Endodermal cell (in vitro differentiated cells): Measurements from ENCODE around the gene NFAT5. TPM values are rescaled to one million over a fixed set of nuclear protein-coding genes. Genes with fewer than 3 reads are reported as not detected.
"Not testable (repeated sequence)": the region's sequence is repeated elsewhere in the genome, so short reads cannot be mapped to it uniquely, and the experiment has no call there.

Source experiments
- DNase-seq: peaks from one replicate; pipeline ENCODE4 v3.0.0-alpha.2; 2017
- H3K27ac ChIP-seq: 2 replicates; pipeline ENCODE4 v1.5.1; 2013; ENCODE audit warnings: mild to moderate bottlenecking, low read depth, low read length, moderate library complexity
- H3K27me3 ChIP-seq: 2 replicates; pipeline ENCODE4 v1.6.1; 2013; ENCODE audit warnings: mild to moderate bottlenecking, low read length, moderate library complexity; ENCODE audit not compliant: insufficient read depth, control insufficient read depth, poor library complexity, severe bottlenecking
- H3K36me3 ChIP-seq: 2 replicates; pipeline ENCODE4 v1.7.0; 2013; ENCODE audit warnings: mild to moderate bottlenecking, low read length, moderate library complexity; ENCODE audit not compliant: control insufficient read depth, insufficient read depth
- H3K4me1 ChIP-seq: one replicate; pipeline ENCODE4 v1.7.0; 2013; ENCODE audit warnings: low read length; ENCODE audit not compliant: control insufficient read depth, insufficient read depth
- H3K4me3 ChIP-seq: 2 replicates; pipeline ENCODE4 v1.5.1; 2013; ENCODE audit warnings: mild to moderate bottlenecking, low read length, moderate library complexity
- H3K9ac ChIP-seq: 2 replicates; pipeline ENCODE4 v1.6.1; 2013; ENCODE audit warnings: mild to moderate bottlenecking, low read length, moderate library complexity; ENCODE audit not compliant: poor library complexity, severe bottlenecking; ENCODE audit errors: extremely low read depth
- H3K9me3 ChIP-seq: 2 replicates; pipeline ENCODE4 v1.6.1; 2013; ENCODE audit warnings: mild to moderate bottlenecking, low read length, moderate library complexity; ENCODE audit not compliant: control insufficient read depth
- H3K27ac Mint-ChIP-seq: 2 replicates; pipeline ENCODE4 v1.8.0; 2020; ENCODE audit warnings: mixed read lengths
- H3K27me3 Mint-ChIP-seq: 2 replicates; pipeline ENCODE4 v1.8.0; 2021; ENCODE audit warnings: mild to moderate bottlenecking, mixed read lengths; ENCODE audit not compliant: insufficient read depth
- H3K36me3 Mint-ChIP-seq: 2 replicates; pipeline ENCODE4 v1.8.0; 2020; ENCODE audit warnings: low read depth, mixed read lengths
- H3K4me1 Mint-ChIP-seq: 2 replicates; pipeline ENCODE4 v1.8.0; 2020; ENCODE audit warnings: mixed read lengths
- H3K4me3 Mint-ChIP-seq: 2 replicates; pipeline ENCODE4 v1.8.0; 2020; ENCODE audit warnings: mild to moderate bottlenecking, moderate library complexity, mixed read lengths
- H3K9me3 Mint-ChIP-seq: 2 replicates; pipeline ENCODE4 v1.8.0; 2020; ENCODE audit warnings: mild to moderate bottlenecking, mixed read lengths
- CTCF ChIP-seq: fragments of 200-600 bp; sonication (generic); conservative IDR thresholded peaks from 2 replicates; pipeline ENCODE4 v1.5.0; 2021; ENCODE audit warnings: antibody characterized with exemption, mild to moderate bottlenecking
- WGBS, 2 experiments: methylation state at CpG; one replicate each; pipeline versions ENCODE4 v1.1.5 to v1.1.7; 2013; ENCODE audit warnings: missing lambda C conversion rate in 2 of 2, mixed read lengths in 1 of 2; ENCODE audit not compliant: insufficient coverage in 1 of 2, insufficient read length in 1 of 2; 5-methylcytosine and 5-hydroxymethylcytosine counted together
- total RNA-seq, 2 donors: library from RNA; stranded (reverse); fragmentation: NEBNext Ultra II Directional in 1 of 2; extraction: Animal tissue kit (Norgen Biotek cat#: 25700) in 1 of 2; gene quantifications; 2 replicates in 1 of 2; 3 replicates in 1 of 2; pipeline ENCODE4 v1.2.1, GENCODE V29; 2021

NFAT5 gene
- total RNA-seq, 2 donors from 2014 or later = 38.8 to 40.3 TPM

DNA sequence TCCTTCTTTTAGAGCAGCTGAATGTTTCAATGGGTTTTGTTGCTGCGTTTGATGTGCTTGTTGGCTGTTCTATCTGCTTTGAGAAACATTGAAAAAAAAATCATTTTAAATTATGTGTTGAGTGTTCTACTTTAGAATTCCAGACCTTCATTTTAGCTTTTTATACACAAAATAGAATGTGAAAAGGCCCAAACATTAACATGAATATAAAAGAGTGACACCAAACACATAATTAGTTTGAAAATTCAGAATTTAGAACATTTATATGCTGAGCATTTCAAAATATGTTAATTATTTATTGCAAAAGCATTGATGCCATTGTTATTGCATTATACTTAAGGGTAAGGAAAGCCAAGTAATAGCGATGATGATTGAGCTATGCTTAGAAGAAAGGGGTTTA lies 2.9 kb downstream of the NFAT5 start:
- H3K27ac ChIP-seq = no peak overlapping the region
- Mint-ChIP-seq H3K27ac (no peak overlapping the region), H3K4me1 (peaks cover 29% of the 10 kb centered on the region), H3K9me3 (no peaks in the 10 kb centered on the region), H3K4me3 (peak overlapping the region; percentile 94), H3K36me3 (peaks cover 10% of the 10 kb centered on the region), H3K27me3 (no peaks in the 10 kb centered on the region)
- no peak for TF ChIP-seq CTCF
- H3K36me3 ChIP-seq = peaks cover 31% of the 10 kb centered on the region
- H3K4me1 ChIP-seq = peaks cover 7% of the 10 kb centered on the region
- peak overlapping the region; percentile 4 for H3K9ac ChIP-seq
- no peaks in the 10 kb centered on the region for H3K9me3 ChIP-seq
- H3K27me3 ChIP-seq = no peaks in the 10 kb centered on the region
- 90% methylated on average over 2 of the region's 2 CpGs; no CpG with 5 or more reads in 1 of the 2 experiments for WGBS, 2 experiments
- peak overlapping the region; percentile 99 for H3K4me3 ChIP-seq
- no peak for DNase-seq

GRCh38 chr16:69578771-69579170 lies 13.0 kb downstream of the NFAT5 start:
- not testable (repeated sequence) for H3K9me3 Mint-ChIP-seq, DNase-seq, H3K4me1 ChIP-seq, H3K9ac ChIP-seq, H3K27me3 Mint-ChIP-seq, H3K4me3 Mint-ChIP-seq, H3K27me3 ChIP-seq, H3K4me3 ChIP-seq, H3K27ac Mint-ChIP-seq, H3K4me1 Mint-ChIP-seq, H3K9me3 ChIP-seq, H3K27ac ChIP-seq
- WGBS, 2 experiments = 85 to 97% methylated on average over 4 to 9 of the region's 9 CpGs
- H3K36me3 Mint-ChIP-seq = peaks cover 22% of the 10 kb centered on the region
- peaks cover 35% of the 10 kb centered on the region for H3K36me3 ChIP-seq

GRCh38 chr16:69579783-69580481 lies 14.2 kb downstream of the NFAT5 start:
- H3K36me3 ChIP-seq = peaks cover 30% of the 10 kb centered on the region
- no peak for DNase-seq
- TF ChIP-seq CTCF = no peak
- no peak overlapping the region for H3K27ac ChIP-seq
- no peak overlapping the region for H3K27ac Mint-ChIP-seq
- no peaks in the 10 kb centered on the region for H3K4me1 ChIP-seq
- H3K9me3 ChIP-seq = no peaks in the 10 kb centered on the region
- H3K4me1 Mint-ChIP-seq = no peaks in the 10 kb centered on the region
- 95 to 96% methylated on average over 2 of the region's 2 CpGs for WGBS, 2 experiments
- no peaks in the 10 kb centered on the region for H3K9me3 Mint-ChIP-seq
- no peaks in the 10 kb centered on the region for H3K27me3 Mint-ChIP-seq
- peaks cover 20% of the 10 kb centered on the region for H3K36me3 Mint-ChIP-seq
- no peak overlapping the region for H3K4me3 Mint-ChIP-seq
- no peaks in the 10 kb centered on the region for H3K27me3 ChIP-seq
- no peak overlapping the region for H3K9ac ChIP-seq
- H3K4me3 ChIP-seq = no peak overlapping the region

DNA sequence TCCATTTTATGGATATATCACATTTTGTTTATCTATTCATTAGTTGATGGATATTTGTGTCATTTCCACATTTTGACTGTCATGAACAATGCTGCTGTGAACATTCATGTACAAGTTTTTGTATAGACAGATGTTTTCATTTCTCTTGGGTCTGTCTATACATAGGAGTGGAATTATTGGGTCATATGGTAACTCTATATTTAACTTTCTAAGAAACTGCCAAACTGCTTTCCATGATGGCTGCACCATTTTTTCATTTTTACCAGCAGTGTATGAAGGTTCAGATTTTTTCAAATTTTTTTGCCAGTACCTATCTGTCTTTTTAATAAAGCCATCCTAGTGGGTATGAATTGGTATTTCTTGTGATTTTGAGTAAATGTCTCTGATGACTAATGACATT lies 15.5 kb downstream of the NFAT5 start:
- Histone ChIP-seq H3K9me3 (no peaks in the 10 kb centered on the region), H3K4me3 (no peak overlapping the region), H3K9ac (no peak overlapping the region), H3K36me3 (peaks cover 34% of the 10 kb centered on the region), H3K4me1 (no peaks in the 10 kb centered on the region), H3K27ac (no peak overlapping the region), H3K27me3 (no peaks in the 10 kb centered on the region)
- no peaks in the 10 kb centered on the region for H3K4me1 Mint-ChIP-seq
- no peak overlapping the region for H3K27ac Mint-ChIP-seq
- H3K9me3 Mint-ChIP-seq = no peaks in the 10 kb centered on the region
- H3K36me3 Mint-ChIP-seq = peaks cover 28% of the 10 kb centered on the region
- DNase-seq = no peak
- H3K27me3 Mint-ChIP-seq = no peaks in the 10 kb centered on the region
- H3K4me3 Mint-ChIP-seq = no peak overlapping the region
- TF ChIP-seq CTCF = no peak

GRCh38 chr16:69584493-69584892 lies 18.7 kb downstream of the NFAT5 start:
- peaks cover 32% of the 10 kb centered on the region for H3K36me3 Mint-ChIP-seq
- H3K9ac ChIP-seq, DNase-seq, H3K27me3 ChIP-seq, H3K9me3 ChIP-seq, H3K4me3 Mint-ChIP-seq, H3K4me3 ChIP-seq, H3K4me1 ChIP-seq, H3K27me3 Mint-ChIP-seq, H3K4me1 Mint-ChIP-seq, H3K9me3 Mint-ChIP-seq, H3K27ac ChIP-seq, H3K27ac Mint-ChIP-seq: not testable (repeated sequence)
- peaks cover 24% of the 10 kb centered on the region for H3K36me3 ChIP-seq
- WGBS, 2 experiments = 92 to 100% methylated on average over 2 to 5 of the region's 5 CpGs
